ENCODE results near the gene ANKRD2.

DNA sequence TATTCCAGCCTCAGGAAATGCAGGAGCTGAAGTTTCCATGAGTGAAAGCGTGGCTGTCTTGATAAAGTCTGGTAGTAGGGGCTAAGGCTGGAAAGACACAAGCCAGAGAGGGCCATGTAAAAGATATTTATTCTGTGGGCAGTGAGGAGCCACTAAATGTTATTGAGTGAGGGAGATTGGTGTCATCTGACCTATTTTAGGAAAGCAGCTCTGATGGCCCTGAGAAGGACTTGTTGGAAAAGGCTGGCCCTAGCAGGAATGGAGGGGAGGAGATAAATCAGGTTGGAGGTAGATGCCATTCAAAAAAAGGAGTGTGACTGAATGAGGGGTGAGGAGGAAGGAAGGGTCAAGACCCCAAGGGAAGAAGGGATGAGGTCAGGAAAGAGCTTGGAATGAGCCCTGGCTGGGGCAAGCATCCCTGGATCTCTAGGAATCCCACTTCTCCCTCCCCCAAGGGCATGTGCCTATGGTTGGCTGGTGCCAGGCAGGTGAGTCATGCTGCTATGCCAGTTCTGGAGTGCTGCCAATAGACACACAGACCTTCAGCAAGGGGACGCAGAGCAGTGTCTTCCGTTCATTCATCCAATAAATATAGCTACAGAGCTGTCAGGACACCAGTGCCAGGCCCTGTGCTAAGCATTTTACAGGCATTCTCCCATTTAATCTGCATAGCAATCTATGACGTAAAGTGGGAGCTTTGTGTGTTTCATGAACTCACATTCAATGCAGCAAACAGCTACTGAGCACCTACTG is 2.0 kb downstream of the ANKRD2 start:
- TF ChIP-seq, protein P1, sequence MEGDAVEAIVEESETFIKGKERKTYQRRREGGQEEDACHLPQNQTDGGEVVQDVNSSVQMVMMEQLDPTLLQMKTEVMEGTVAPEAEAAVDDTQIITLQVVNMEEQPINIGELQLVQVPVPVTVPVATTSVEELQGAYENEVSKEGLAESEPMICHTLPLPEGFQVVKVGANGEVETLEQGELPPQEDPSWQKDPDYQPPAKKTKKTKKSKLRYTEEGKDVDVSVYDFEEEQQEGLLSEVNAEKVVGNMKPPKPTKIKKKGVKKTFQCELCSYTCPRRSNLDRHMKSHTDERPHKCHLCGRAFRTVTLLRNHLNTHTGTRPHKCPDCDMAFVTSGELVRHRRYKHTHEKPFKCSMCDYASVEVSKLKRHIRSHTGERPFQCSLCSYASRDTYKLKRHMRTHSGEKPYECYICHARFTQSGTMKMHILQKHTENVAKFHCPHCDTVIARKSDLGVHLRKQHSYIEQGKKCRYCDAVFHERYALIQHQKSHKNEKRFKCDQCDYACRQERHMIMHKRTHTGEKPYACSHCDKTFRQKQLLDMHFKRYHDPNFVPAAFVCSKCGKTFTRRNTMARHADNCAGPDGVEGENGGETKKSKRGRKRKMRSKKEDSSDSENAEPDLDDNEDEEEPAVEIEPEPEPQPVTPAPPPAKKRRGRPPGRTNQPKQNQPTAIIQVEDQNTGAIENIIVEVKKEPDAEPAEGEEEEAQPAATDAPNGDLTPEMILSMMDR (conservative IDR thresholded peaks at IDR 0.05; ENCODE audit: low read length): no peak
- no peak for TF ChIP-seq EZH2phosphoT487 (IDR thresholded peaks at IDR 0.05; ENCODE audit: borderline replicate concordance)

Data from Loucy (cell line).